Neural cell (in vitro differentiated cells): ENCODE results near the gene DNAH3. TPM values are rescaled to one million over a fixed set of nuclear protein-coding genes. Genes with fewer than 3 reads are reported as not detected.

Source experiments
- H2AFZ ChIP-seq: fragments of 200-600, 300-800 bp; sonication (generic), shearing (Covaris generic); 2 replicates; pipeline ENCODE4 v1.6.0; 2014; ENCODE audit warnings: low read depth, mild to moderate bottlenecking, antibody characterized with exemption, low read length, moderate library complexity
- H3F3A ChIP-seq: fragments of 200-600 bp; shearing (Covaris generic); 2 replicates; pipeline ENCODE4 v1.6.1; 2016; ENCODE audit warnings: mild to moderate bottlenecking, moderate library complexity, mixed read lengths, antibody characterized with exemption, low read length; ENCODE audit not compliant: insufficient read depth, poor library complexity, severe bottlenecking
- H3K27ac ChIP-seq: fragments of 200-600, 300-800 bp; sonication (generic), shearing (Covaris generic); 2 replicates; pipeline ENCODE4 v1.5.1; 2014; ENCODE audit warnings: mild to moderate bottlenecking, low read length, moderate library complexity
- H3K27me3 ChIP-seq: fragments of 300-800, 200-600 bp; sonication (generic), shearing (Covaris generic); 2 replicates; pipeline ENCODE4 v1.6.0; 2014; ENCODE audit warnings: mild to moderate bottlenecking, low read depth, low read length, moderate library complexity; ENCODE audit not compliant: insufficient read depth
- H3K36me3 ChIP-seq: fragments of 300-800, 200-600 bp; sonication (generic), shearing (Covaris generic); 2 replicates; pipeline ENCODE4 v1.5.1; 2014; ENCODE audit warnings: mild to moderate bottlenecking, antibody characterized with exemption, low read length, moderate library complexity; ENCODE audit not compliant: insufficient read depth
- H3K4me2 ChIP-seq: fragments of 300-800, 200-600 bp; sonication (generic), shearing (Covaris generic); 2 replicates; pipeline ENCODE4 v1.6.0; 2014; ENCODE audit warnings: mild to moderate bottlenecking, low read length
- H3K4me3 ChIP-seq: fragments of 300-800, 200-600 bp; sonication (generic), shearing (Covaris generic); 2 replicates; pipeline ENCODE4 v1.5.1; 2014; ENCODE audit warnings: mild to moderate bottlenecking, low read length, moderate library complexity
- H3K79me2 ChIP-seq: fragments of 200-600 bp; shearing (Covaris generic); replicated peaks from 2 replicates; pipeline ENCODE4 v1.6.0; 2014; ENCODE audit warnings: mild to moderate bottlenecking, low read length, moderate library complexity; ENCODE audit not compliant: insufficient read depth
- H3K9ac ChIP-seq: fragments of 300-800, 200-600 bp; sonication (generic), shearing (Covaris generic); 2 replicates; pipeline ENCODE4 v1.6.1; 2016; ENCODE audit warnings: mild to moderate bottlenecking, low read length, mixed read lengths
- H3K9me2 ChIP-seq: fragments of 200-600 bp; shearing (Covaris generic); 2 replicates; pipeline ENCODE4 v1.6.1; 2016; ENCODE audit warnings: mild to moderate bottlenecking, low read length, mixed read lengths; ENCODE audit not compliant: insufficient read depth
- H3K9me3 ChIP-seq: fragments of 200-600, 300-800 bp; sonication (generic), shearing (Covaris generic); 2 replicates; pipeline ENCODE4 v1.6.1; 2016; ENCODE audit warnings: mild to moderate bottlenecking, mixed run types, low read length, moderate library complexity, mixed read lengths
- H4K20me1 ChIP-seq: fragments of 200-600 bp; shearing (Covaris generic); 2 replicates; pipeline ENCODE4 v1.6.1; 2016; ENCODE audit warnings: mild to moderate bottlenecking, mixed run types; ENCODE audit not compliant: insufficient read depth
- CTCF ChIP-seq: fragments of 450-650 bp; IDR thresholded peaks from 2 replicates; pipeline ENCODE4 v1.5.1; 2014; ENCODE audit warnings: antibody characterized with exemption, mild to moderate bottlenecking, moderate library complexity; ENCODE audit not compliant: poor library complexity, severe bottlenecking
- EP300 ChIP-seq: fragments of 450-650 bp; conservative IDR thresholded peaks from 2 replicates; pipeline ENCODE4 v1.6.1; 2014; ENCODE audit warnings: antibody characterized with exemption, mild to moderate bottlenecking, moderate library complexity; ENCODE audit not compliant: poor library complexity, severe bottlenecking
- EZH2 ChIP-seq: fragments of 200-600, 300-800 bp; shearing (Covaris generic), sonication (generic); IDR thresholded peaks from 2 replicates; pipeline ENCODE4 v1.6.1; 2014; ENCODE audit warnings: antibody characterized with exemption, low read length, borderline replicate concordance, mild to moderate bottlenecking; ENCODE audit not compliant: insufficient read depth, poor library complexity, severe bottlenecking
- MXI1 ChIP-seq: fragments of 450-650 bp; conservative IDR thresholded peaks from 2 replicates; pipeline ENCODE4 v1.6.1; 2014; ENCODE audit warnings: antibody characterized with exemption, mild to moderate bottlenecking; ENCODE audit not compliant: poor library complexity, severe bottlenecking
- POLR2AphosphoS5 ChIP-seq: IDR thresholded peaks from 2 replicates; pipeline ENCODE4 v1.6.1; 2012
- RAD21 ChIP-seq: fragments of 450-650 bp; conservative IDR thresholded peaks from 2 replicates; pipeline ENCODE4 v1.6.1; 2014; ENCODE audit warnings: antibody characterized with exemption, mild to moderate bottlenecking, moderate library complexity
- REST ChIP-seq: IDR thresholded peaks from 2 replicates; pipeline ENCODE4 v1.6.1; 2012; ENCODE audit warnings: borderline replicate concordance
- SMC3 ChIP-seq: fragments of 450-650 bp; conservative IDR thresholded peaks from 2 replicates; pipeline ENCODE4 v1.6.1; 2014; ENCODE audit warnings: antibody characterized with exemption, mild to moderate bottlenecking, moderate library complexity; ENCODE audit not compliant: poor library complexity
- TAF1 ChIP-seq: IDR thresholded peaks from 2 replicates; pipeline ENCODE4 v1.6.1; 2012; ENCODE audit warnings: low read depth
- polyA plus RNA-seq: library from polyadenylated mRNA; depleted of rRNA; stranded (reverse); fragments of >200 nt; gene quantifications from 2 replicates; pipeline ENCODE4 v1.2.3, GENCODE V29; 2014

Gene DNAH3
- polyA plus RNA-seq, 1 donor from 2014 or later: 0.06 TPM

- no peak for TF ChIP-seq EZH2
- no peak for TF ChIP-seq TAF1
- TF ChIP-seq POLR2AphosphoS5: no peak
These were observed 229.8 kb downstream of the DNAH3 start (continued) for GRCh38 chr16:20920799-20921198.

GRCh38 chr16:20920091-20920490 lies 230.6 kb downstream of the DNAH3 start:
- Histone ChIP-seq H3K36me3 (no peaks in the 10 kb centered on the region), H3K9me2 (no peaks in the 10 kb centered on the region), H4K20me1 (no peaks in the 10 kb centered on the region), H3F3A (no peaks in the 10 kb centered on the region), H3K4me3 (no peak overlapping the region), H3K4me2 (no peak overlapping the region), H2AFZ (no peak overlapping the region), H3K9ac (no peak overlapping the region), H3K79me2 (no peaks in the 10 kb centered on the region), H3K9me3 (no peaks in the 10 kb centered on the region), H3K27ac (no peak overlapping the region), H3K27me3 (no peaks in the 10 kb centered on the region)
- TF ChIP-seq EP300 (no peak), MXI1 (no peak), POLR2AphosphoS5 (no peak), RAD21 (no peak), REST (no peak), SMC3 (no peak), TAF1 (no peak), EZH2 (no peak), CTCF (no peak)

GRCh38 chr16:20918486-20919239 lies 232.0 kb downstream of the DNAH3 start:
- H3K27me3 ChIP-seq: no peaks in the 10 kb centered on the region
- no peaks in the 10 kb centered on the region for H3K79me2 ChIP-seq
- no peaks in the 10 kb centered on the region for H3K9me2 ChIP-seq
- no peak overlapping the region for H3K27ac ChIP-seq
- H3K4me2 ChIP-seq: no peak overlapping the region
- no peak overlapping the region for H3K4me3 ChIP-seq
- H2AFZ ChIP-seq: no peak overlapping the region
- H3K9me3 ChIP-seq: no peaks in the 10 kb centered on the region
- H4K20me1 ChIP-seq: no peaks in the 10 kb centered on the region
- no peaks in the 10 kb centered on the region for H3F3A ChIP-seq
- TF ChIP-seq REST (no peak), TAF1 (no peak), POLR2AphosphoS5 (no peak)
- no peaks in the 10 kb centered on the region for H3K36me3 ChIP-seq
- H3K9ac ChIP-seq: no peak overlapping the region
